Kidney epithelial cell (primary cell): ENCODE measurements around the gene H3-3A. TPM values are rescaled to one million over a fixed set of nuclear protein-coding genes. Genes with fewer than 3 reads are reported as not detected.

Source experiments
- DNase-seq: peaks from one replicate; pipeline ENCODE4 v3.0.0-alpha.2; 2010; ENCODE audit warnings: low read depth
- H3K27me3 ChIP-seq: 2 replicates; pipeline ENCODE4 v1.6.0; 2011; ENCODE audit warnings: low read length; ENCODE audit not compliant: control insufficient read depth, insufficient read depth
- H3K36me3 ChIP-seq: 2 replicates; pipeline ENCODE4 v1.5.1; 2011; ENCODE audit warnings: low read length; ENCODE audit not compliant: control insufficient read depth, insufficient read depth
- H3K4me3 ChIP-seq: 2 replicates; pipeline ENCODE4 v1.5.1; 2011; ENCODE audit warnings: low read depth, mild to moderate bottlenecking, control low read depth, low read length
- CTCF ChIP-seq: IDR thresholded peaks from 2 replicates; pipeline ENCODE4 v1.5.1; 2011; ENCODE audit warnings: mild to moderate bottlenecking, moderate library complexity, low read length, control low read depth, inconsistent platforms; ENCODE audit not compliant: insufficient read depth, poor library complexity, severe bottlenecking
- total RNA-seq: library from RNA; depleted of rRNA; stranded (reverse); fragments of >200 nt; gene quantifications from 2 replicates; pipeline ENCODE4 v1.2.3, GENCODE V29; 2015

The H3-3A gene
- total RNA-seq, 1 donor from 2014 or later: 353 TPM

GRCh38 chr1:226033991-226034390 lies 28.5 kb upstream of the H3-3A start:
- no peak for DNase-seq
- Histone ChIP-seq H3K36me3 (no peaks in the 10 kb centered on the region), H3K27me3 (no peaks in the 10 kb centered on the region), H3K4me3 (no peak overlapping the region)
- no peak for TF ChIP-seq CTCF

DNA sequence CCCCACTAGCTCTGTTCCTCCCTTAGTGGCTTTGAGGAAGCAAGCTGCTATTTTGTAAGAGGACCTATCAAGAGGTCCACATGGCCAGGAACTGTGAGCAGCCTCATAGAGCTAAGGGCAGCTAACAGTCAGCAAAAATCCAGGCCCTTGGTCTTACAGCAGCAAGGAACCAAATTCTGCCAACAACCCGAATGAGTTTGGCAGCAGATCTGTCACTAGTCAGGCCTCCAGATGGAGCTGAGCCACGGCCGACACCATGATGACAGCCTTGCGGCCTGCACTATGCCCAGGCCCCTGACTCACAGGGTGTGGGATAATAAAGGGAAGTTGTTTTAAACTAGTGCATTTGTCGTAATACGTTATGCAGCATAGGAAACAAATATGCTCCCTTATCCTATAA lies 28.0 kb upstream of the H3-3A start:
- DNase-seq: no peak
- no peak for TF ChIP-seq CTCF
- Histone ChIP-seq H3K27me3 (no peaks in the 10 kb centered on the region), H3K4me3 (no peak overlapping the region), H3K36me3 (no peaks in the 10 kb centered on the region)

- Histone ChIP-seq H3K4me3 (no peak overlapping the region), H3K27me3 (peaks cover 4% of the 10 kb centered on the region), H3K36me3 (no peaks in the 10 kb centered on the region)
- no peak for TF ChIP-seq CTCF
- no peak for DNase-seq
These were observed 26.6 kb upstream of the H3-3A start for GRCh38 chr1:226035915-226036314.

- DNase-seq: no peak
- no peak for TF ChIP-seq CTCF
These were observed 23.9 kb upstream of the H3-3A start for GRCh38 chr1:226038661-226039060.

GRCh38 chr1:226041419-226041818 lies 21.1 kb upstream of the H3-3A start:
- no peak overlapping the region for H3K4me3 ChIP-seq
- peaks cover 4% of the 10 kb centered on the region for H3K27me3 ChIP-seq
- no peaks in the 10 kb centered on the region for H3K36me3 ChIP-seq
- TF ChIP-seq CTCF: no peak
- DNase-seq: no peak

More at GRCh38 chr1:226038661-226039060, 23.9 kb upstream of the H3-3A start:
- H3K36me3 ChIP-seq: no peaks in the 10 kb centered on the region
- peaks cover 4% of the 10 kb centered on the region for H3K27me3 ChIP-seq
- no peak overlapping the region for H3K4me3 ChIP-seq

- Histone ChIP-seq H3K27me3 (peaks cover 4% of the 10 kb centered on the region), H3K36me3 (no peaks in the 10 kb centered on the region), H3K4me3 (no peak overlapping the region)
- no peak for TF ChIP-seq CTCF
- no peak for DNase-seq
These were observed 17.9 kb upstream of the H3-3A start for GRCh38 chr1:226044514-226045101.
